Loucy (cell line): Measurements from ENCODE around the gene DGKI.

Experiments used
- H2AFZ ChIP-seq: fragments of 200-600 bp; sonication (generic); 2 replicates; pipeline ENCODE4 v1.6.0; 2016; ENCODE audit warnings: antibody characterized with exemption, mild to moderate bottlenecking, low read length, moderate library complexity
- H3F3A ChIP-seq: fragments of 200-600 bp; 2 replicates; pipeline ENCODE4 v1.6.0; 2016; ENCODE audit warnings: antibody characterized with exemption, low read depth, mild to moderate bottlenecking
- H3K27me3 ChIP-seq: fragments of 200-600 bp; sonication (generic); 2 replicates; pipeline ENCODE4 v1.6.1; 2014; ENCODE audit warnings: low read length, mild to moderate bottlenecking; ENCODE audit not compliant: insufficient read depth, poor library complexity, severe bottlenecking
- H3K36me3 ChIP-seq: fragments of 200-600 bp; sonication (generic); 2 replicates; pipeline ENCODE4 v1.6.1; 2016; ENCODE audit warnings: low read length; ENCODE audit not compliant: insufficient read depth
- H3K4me1 ChIP-seq: fragments of 200-600 bp; sonication (generic); 2 replicates; pipeline ENCODE4 v1.5.1; 2014; ENCODE audit warnings: low read length, mild to moderate bottlenecking; ENCODE audit not compliant: insufficient read depth, poor library complexity, severe bottlenecking
- H3K4me2 ChIP-seq: fragments of 200-600 bp; sonication (generic); 2 replicates; pipeline ENCODE4 v1.6.0; 2014; ENCODE audit warnings: antibody characterized with exemption, low read length, low read depth, mild to moderate bottlenecking; ENCODE audit not compliant: poor library complexity, severe bottlenecking
- H3K4me3 ChIP-seq: fragments of 200-600 bp; sonication (generic); 2 replicates; pipeline ENCODE4 v1.5.1; 2014; ENCODE audit warnings: low read length, mild to moderate bottlenecking, mixed read lengths; ENCODE audit not compliant: poor library complexity, severe bottlenecking
- H3K79me2 ChIP-seq: fragments of 200-600 bp; sonication (generic); 2 replicates; pipeline ENCODE4 v1.6.1; 2014; ENCODE audit warnings: low read length; ENCODE audit not compliant: insufficient read depth
- H3K9ac ChIP-seq: fragments of 200-600 bp; sonication (generic); 2 replicates; pipeline ENCODE4 v1.6.0; 2014; ENCODE audit warnings: mild to moderate bottlenecking, low read depth, low read length, moderate library complexity; ENCODE audit not compliant: poor library complexity, severe bottlenecking
- H3K9me2 ChIP-seq: fragments of 200-600 bp; sonication (generic); replicated peaks from 2 replicates; pipeline ENCODE4 v1.6.1; 2016; ENCODE audit warnings: low read depth, low read length, mixed read lengths
- H3K9me3 ChIP-seq: fragments of 200-600 bp; sonication (generic); 2 replicates; pipeline ENCODE4 v1.6.1; 2014; ENCODE audit warnings: mild to moderate bottlenecking, antibody characterized with exemption, low read length, low read depth; ENCODE audit not compliant: insufficient read depth
- H4K20me1 ChIP-seq: fragments of 200-600 bp; sonication (generic); 2 replicates; pipeline ENCODE4 v1.6.0; 2014; ENCODE audit warnings: antibody characterized with exemption, low read length, mild to moderate bottlenecking; ENCODE audit not compliant: insufficient read depth, poor library complexity, severe bottlenecking
- CTCF ChIP-seq: fragments of 200-600 bp; sonication (generic); conservative IDR thresholded peaks from 2 replicates; pipeline ENCODE4 v1.5.1; 2014; ENCODE audit warnings: mild to moderate bottlenecking, antibody characterized with exemption, low read length
- EZH2phosphoT487 ChIP-seq: fragments of 200-600 bp; IDR thresholded peaks from 2 replicates; pipeline ENCODE4 v1.6.1; 2018; ENCODE audit warnings: antibody characterized with exemption, mild to moderate bottlenecking, moderate library complexity, borderline replicate concordance

DGKI gene

GRCh38 chr7:137772748-137773147, 74.0 kb downstream of the DGKI start:
- H3K4me3 ChIP-seq: no peak overlapping the region
- H3K4me2 ChIP-seq: no peak overlapping the region
- H3F3A ChIP-seq: no peaks in the 10 kb centered on the region
- TF ChIP-seq EZH2phosphoT487 (no peak), CTCF (no peak)
- H3K36me3 ChIP-seq: no peaks in the 10 kb centered on the region
- H3K9me2 ChIP-seq: no peaks in the 10 kb centered on the region
- H3K79me2 ChIP-seq: no peaks in the 10 kb centered on the region
- no peaks in the 10 kb centered on the region for H3K27me3 ChIP-seq
- no peak overlapping the region for H3K9ac ChIP-seq
- no peaks in the 10 kb centered on the region for H3K4me1 ChIP-seq
- H3K9me3 ChIP-seq: no peaks in the 10 kb centered on the region; the same call in 1 of the 2 replicates
- H4K20me1 ChIP-seq: no peaks in the 10 kb centered on the region
- H2AFZ ChIP-seq: no peak overlapping the region

- H3K9me3 ChIP-seq: no peaks in the 10 kb centered on the region; the same call in 1 of the 2 replicates
- no peaks in the 10 kb centered on the region for H3K4me1 ChIP-seq
- no peaks in the 10 kb centered on the region for H3K9me2 ChIP-seq
- no peaks in the 10 kb centered on the region for H3F3A ChIP-seq
- no peaks in the 10 kb centered on the region for H3K27me3 ChIP-seq
- no peaks in the 10 kb centered on the region for H4K20me1 ChIP-seq
- no peaks in the 10 kb centered on the region for H3K79me2 ChIP-seq
- no peaks in the 10 kb centered on the region for H3K36me3 ChIP-seq
- H2AFZ ChIP-seq: no peak overlapping the region
- H3K4me2 ChIP-seq: no peak overlapping the region
- H3K9ac ChIP-seq: no peak overlapping the region
- TF ChIP-seq EZH2phosphoT487: no peak
- no peak for TF ChIP-seq CTCF
- H3K4me3 ChIP-seq: no peak overlapping the region
Measured at GRCh38 chr7:137772316-137772715, 74.5 kb downstream of the DGKI start.

DNA sequence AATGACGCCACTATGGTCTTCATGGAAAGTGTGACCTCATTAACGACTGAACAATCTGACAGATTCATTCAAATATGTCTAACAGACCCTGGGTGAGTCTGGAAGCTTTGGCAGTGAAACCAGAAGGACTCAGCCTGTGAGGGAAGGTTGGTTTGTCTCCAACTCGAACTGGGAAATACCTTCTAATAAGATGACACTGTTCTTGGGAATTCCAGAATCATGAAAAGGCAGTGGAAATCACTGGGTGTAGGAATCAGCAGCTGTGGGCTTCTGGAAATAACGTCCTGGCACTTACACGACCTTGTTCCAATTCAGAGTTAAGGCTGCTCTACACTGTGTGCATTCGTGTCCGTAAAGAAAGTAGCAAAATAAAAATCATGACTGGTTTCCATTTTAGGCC, 75.1 kb downstream of the DGKI start:
- H3K79me2 ChIP-seq: no peaks in the 10 kb centered on the region
- no peak overlapping the region for H2AFZ ChIP-seq
- no peaks in the 10 kb centered on the region; the same call in 1 of the 2 replicates for H3K9me3 ChIP-seq
- no peaks in the 10 kb centered on the region for H3K4me1 ChIP-seq
- H3K27me3 ChIP-seq: no peaks in the 10 kb centered on the region
- H3K9ac ChIP-seq: no peak overlapping the region
- H3K9me2 ChIP-seq: no peaks in the 10 kb centered on the region
- TF ChIP-seq EZH2phosphoT487 (no peak), CTCF (no peak)
- H3K4me2 ChIP-seq: no peak overlapping the region
- no peak overlapping the region for H3K4me3 ChIP-seq
- no peaks in the 10 kb centered on the region for H4K20me1 ChIP-seq
- no peaks in the 10 kb centered on the region for H3F3A ChIP-seq
- H3K36me3 ChIP-seq: no peaks in the 10 kb centered on the region
